ENCODE measurements around the gene FRMD4A.

FRMD4A gene

GRCh38 chr10:14036233-14036632, 294.5 kb downstream of the FRMD4A start:
- TF ChIP-seq CTCF (IDR thresholded peaks at IDR 0.05; ENCODE audit: low read depth, low read length, missing control alignments), result no peak
- H3K27ac ChIP-seq, result no peak overlapping the region
- DNase-seq, result no peak
- H3K27me3 ChIP-seq (replicated peaks), result no peaks in the 10 kb centered on the region
- no peak overlapping the region for H3K4me3 ChIP-seq (ENCODE audit: low read depth, low read length)
- in situ Hi-C loops (cut with HindIII; ENCODE audit: low pct_ligation_motif_present, low sequenced_read_pairs), result no loop called here
- H3K36me3 ChIP-seq (replicated peaks), result no peaks in the 10 kb centered on the region

GRCh38 chr10:14035506-14035905, 295.2 kb downstream of the FRMD4A start:
- Histone ChIP-seq H3K36me3 (replicated peaks) (no peaks in the 10 kb centered on the region), H3K27ac (no peak overlapping the region), H3K27me3 (replicated peaks) (no peaks in the 10 kb centered on the region), H3K4me3 (ENCODE audit: low read depth, low read length) (no peak overlapping the region)
- TF ChIP-seq CTCF (IDR thresholded peaks at IDR 0.05; ENCODE audit: low read depth, low read length, missing control alignments), result no peak
- DNase-seq, result no peak
- in situ Hi-C loops (cut with HindIII; ENCODE audit: low pct_ligation_motif_present, low sequenced_read_pairs), result no loop called here

GRCh38 chr10:14032406-14032998, 298.2 kb downstream of the FRMD4A start:
- no peak for DNase-seq
- in situ Hi-C loops (cut with HindIII; ENCODE audit: low pct_ligation_motif_present, low sequenced_read_pairs), result no loop called here

GRCh38 chr10:14026325-14026724, 304.4 kb downstream of the FRMD4A start:
- H3K27ac ChIP-seq, result no peak overlapping the region
- DNase-seq, result no peak
- in situ Hi-C loops (cut with HindIII; ENCODE audit: low pct_ligation_motif_present, low sequenced_read_pairs), result no loop called here
- no peak overlapping the region for H3K4me3 ChIP-seq (ENCODE audit: low read depth, low read length)
- H3K27me3 ChIP-seq (replicated peaks), result no peaks in the 10 kb centered on the region
- no peak for TF ChIP-seq CTCF (IDR thresholded peaks at IDR 0.05; ENCODE audit: low read depth, low read length, missing control alignments)
- H3K36me3 ChIP-seq (replicated peaks), result no peaks in the 10 kb centered on the region

More at GRCh38 chr10:14032406-14032998, 298.2 kb downstream of the FRMD4A start:
- Histone ChIP-seq H3K36me3 (replicated peaks) (no peaks in the 10 kb centered on the region), H3K27ac (no peak overlapping the region), H3K27me3 (replicated peaks) (no peaks in the 10 kb centered on the region), H3K4me3 (ENCODE audit: low read depth, low read length) (no peak overlapping the region)
- TF ChIP-seq CTCF (IDR thresholded peaks at IDR 0.05; ENCODE audit: low read depth, low read length, missing control alignments), result peak; percentile 86

GRCh38 chr10:14025283-14026189, 305.2 kb downstream of the FRMD4A start:
- Histone ChIP-seq H3K27ac (no peak overlapping the region), H3K27me3 (replicated peaks) (no peaks in the 10 kb centered on the region), H3K4me3 (ENCODE audit: low read depth, low read length) (no peak overlapping the region), H3K36me3 (replicated peaks) (no peaks in the 10 kb centered on the region)
- in situ Hi-C loops (cut with HindIII; ENCODE audit: low pct_ligation_motif_present, low sequenced_read_pairs), result no loop called here
- TF ChIP-seq CTCF (IDR thresholded peaks at IDR 0.05; ENCODE audit: low read depth, low read length, missing control alignments), result no peak
- no peak for DNase-seq

Measured in brain microvascular endothelial cell (primary cell).